Lower lobe of right lung (tissue), 2 donors: ENCODE measurements around the gene ZFYVE28. TPM values are rescaled to one million over a fixed set of nuclear protein-coding genes. Genes with fewer than 3 reads are reported as not detected.

Experiments
- ATAC-seq, 2 donors: fragments of 200-7000 bp; cut with Tn5 transposase; one replicate each; pipeline ENCODE4 v1.9.1; 2020 to 2022; ENCODE audit warnings: mild to moderate bottlenecking in 2 of 2, moderate library complexity in 2 of 2
- DNase-seq: peaks from one replicate; pipeline ENCODE4 v3.0.0-alpha.2; 2020
- H3K27ac ChIP-seq: fragments of 200-600 bp; one replicate; pipeline ENCODE4 v1.8.0; 2022
- H3K27me3 ChIP-seq: fragments of 200-600 bp; one replicate; pipeline ENCODE4 v1.8.0; 2022; ENCODE audit warnings: low read depth
- H3K36me3 ChIP-seq: fragments of 200-600 bp; one replicate; pipeline ENCODE4 v1.8.0; 2022; ENCODE audit warnings: mild to moderate bottlenecking
- H3K4me1 ChIP-seq: fragments of 200-600 bp; one replicate; pipeline ENCODE4 v1.8.0; 2022
- H3K4me3 ChIP-seq: fragments of 200-600 bp; one replicate; pipeline ENCODE4 v1.8.0; 2022; ENCODE audit warnings: mild to moderate bottlenecking
- H3K9me3 ChIP-seq: fragments of 200-600 bp; one replicate; pipeline ENCODE4 v1.8.0; 2022
- intact Hi-C: fragments of 100-400 bp; cut with DNase I; formaldehyde crosslinking; loops from one replicate; pipeline ENCODE4 v1.11.0; 2022
- total RNA-seq: library from RNA; stranded (reverse); fragmentation: NEBNext Ultra II Directional; extraction: Animal tissue kit (Norgen Biotek cat#: 25700); gene quantifications from one replicate; pipeline ENCODE4 v1.2.1, GENCODE V29; 2021
- TF ChIP-seq, protein P1 (sequence below): fragments of 200-600 bp; IDR thresholded peaks from one replicate; pipeline ENCODE4 v1.8.0; 2022; ENCODE audit warnings: antibody characterized with exemption, mild to moderate bottlenecking
- donor health status: DM: no; HTN: yes; CAD: no; lungs with severe emphysema.

Gene ZFYVE28
- total RNA-seq, 1 donor from 2014 or later: 12.9 TPM

DNA sequence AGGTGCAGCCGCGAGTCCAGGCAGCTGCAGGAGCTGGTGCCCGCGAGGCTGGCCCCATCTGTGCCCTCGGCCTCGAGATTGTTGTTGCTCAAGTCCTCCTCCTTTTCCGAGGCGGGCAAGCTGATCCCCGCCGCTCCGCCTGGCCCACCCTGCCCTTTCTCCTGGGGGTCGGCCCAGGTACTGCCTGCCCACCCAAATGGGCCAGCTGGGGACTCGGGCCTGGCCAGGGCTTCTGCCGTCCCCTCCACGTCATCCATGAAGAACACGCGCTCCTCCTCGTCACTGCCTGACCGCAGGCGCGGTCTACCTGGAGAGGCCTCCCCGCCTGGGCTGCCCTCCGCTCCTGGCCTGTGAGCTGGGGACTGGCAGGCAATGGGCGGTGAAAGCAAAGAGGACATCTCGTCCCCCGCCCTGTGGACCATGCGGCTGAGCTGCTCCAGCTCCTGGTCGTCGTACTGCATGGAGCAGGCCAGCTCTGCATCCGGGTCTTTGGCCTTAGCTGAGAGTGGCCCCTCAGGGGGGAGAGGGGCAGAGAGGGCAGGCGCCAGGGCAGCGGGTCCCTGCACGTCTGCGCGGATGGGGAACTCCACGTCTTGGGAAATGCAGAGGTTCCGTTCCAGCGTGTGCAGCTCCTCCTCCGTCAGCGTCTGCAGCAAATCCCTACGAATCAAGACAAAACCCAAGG, 113.4 kb downstream of the ZFYVE28 start:
- Histone ChIP-seq H3K9me3 (no peaks in the 10 kb centered on the region), H3K27ac (no peak overlapping the region), H3K4me3 (no peak overlapping the region), H3K27me3 (no peaks in the 10 kb centered on the region), H3K36me3 (no peaks in the 10 kb centered on the region), H3K4me1 (no peaks in the 10 kb centered on the region)
- ATAC-seq (peak in 1 of 2 donors; percentile 22), DNase-seq (no peak)
- intact Hi-C loops: no loop called here
- TF ChIP-seq, protein P1, sequence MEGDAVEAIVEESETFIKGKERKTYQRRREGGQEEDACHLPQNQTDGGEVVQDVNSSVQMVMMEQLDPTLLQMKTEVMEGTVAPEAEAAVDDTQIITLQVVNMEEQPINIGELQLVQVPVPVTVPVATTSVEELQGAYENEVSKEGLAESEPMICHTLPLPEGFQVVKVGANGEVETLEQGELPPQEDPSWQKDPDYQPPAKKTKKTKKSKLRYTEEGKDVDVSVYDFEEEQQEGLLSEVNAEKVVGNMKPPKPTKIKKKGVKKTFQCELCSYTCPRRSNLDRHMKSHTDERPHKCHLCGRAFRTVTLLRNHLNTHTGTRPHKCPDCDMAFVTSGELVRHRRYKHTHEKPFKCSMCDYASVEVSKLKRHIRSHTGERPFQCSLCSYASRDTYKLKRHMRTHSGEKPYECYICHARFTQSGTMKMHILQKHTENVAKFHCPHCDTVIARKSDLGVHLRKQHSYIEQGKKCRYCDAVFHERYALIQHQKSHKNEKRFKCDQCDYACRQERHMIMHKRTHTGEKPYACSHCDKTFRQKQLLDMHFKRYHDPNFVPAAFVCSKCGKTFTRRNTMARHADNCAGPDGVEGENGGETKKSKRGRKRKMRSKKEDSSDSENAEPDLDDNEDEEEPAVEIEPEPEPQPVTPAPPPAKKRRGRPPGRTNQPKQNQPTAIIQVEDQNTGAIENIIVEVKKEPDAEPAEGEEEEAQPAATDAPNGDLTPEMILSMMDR: no peak

DNA sequence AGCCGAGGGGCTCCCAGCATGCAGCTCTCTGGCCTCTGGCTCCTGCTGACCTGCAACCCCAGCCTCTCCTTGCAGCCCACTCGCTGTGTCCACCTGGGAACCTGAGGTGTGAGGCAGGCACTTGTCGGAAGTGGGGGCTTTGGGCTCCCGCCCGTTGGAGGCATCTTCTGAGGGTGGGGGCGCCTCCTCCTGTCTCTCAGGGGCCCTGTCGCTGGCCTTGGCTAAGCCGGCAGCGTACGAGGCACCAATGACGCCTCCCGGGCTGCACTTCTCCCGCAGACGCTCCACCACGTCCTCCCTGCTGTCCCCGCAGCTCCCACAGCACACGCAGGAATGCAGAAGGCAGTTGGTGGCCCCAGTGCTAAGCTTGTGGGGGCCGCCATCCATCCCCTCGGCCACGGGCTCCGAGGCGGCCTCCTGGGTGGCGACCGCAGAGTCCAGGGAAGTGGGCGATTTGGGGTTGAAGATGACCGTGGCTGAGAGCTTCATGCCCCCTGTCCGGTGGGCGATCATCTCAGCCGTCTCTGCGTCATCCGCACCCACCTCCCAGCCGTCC, 114.0 kb downstream of the ZFYVE28 start:
- H3K27ac ChIP-seq: no peak overlapping the region
- ATAC-seq: no peak
- H3K4me1 ChIP-seq: no peaks in the 10 kb centered on the region
- DNase-seq: no peak
- H3K4me3 ChIP-seq: no peak overlapping the region
- TF ChIP-seq, protein P1: no peak
- no peaks in the 10 kb centered on the region for H3K9me3 ChIP-seq
- intact Hi-C loops: no loop called here
- H3K36me3 ChIP-seq: no peaks in the 10 kb centered on the region
- H3K27me3 ChIP-seq: no peaks in the 10 kb centered on the region

DNA sequence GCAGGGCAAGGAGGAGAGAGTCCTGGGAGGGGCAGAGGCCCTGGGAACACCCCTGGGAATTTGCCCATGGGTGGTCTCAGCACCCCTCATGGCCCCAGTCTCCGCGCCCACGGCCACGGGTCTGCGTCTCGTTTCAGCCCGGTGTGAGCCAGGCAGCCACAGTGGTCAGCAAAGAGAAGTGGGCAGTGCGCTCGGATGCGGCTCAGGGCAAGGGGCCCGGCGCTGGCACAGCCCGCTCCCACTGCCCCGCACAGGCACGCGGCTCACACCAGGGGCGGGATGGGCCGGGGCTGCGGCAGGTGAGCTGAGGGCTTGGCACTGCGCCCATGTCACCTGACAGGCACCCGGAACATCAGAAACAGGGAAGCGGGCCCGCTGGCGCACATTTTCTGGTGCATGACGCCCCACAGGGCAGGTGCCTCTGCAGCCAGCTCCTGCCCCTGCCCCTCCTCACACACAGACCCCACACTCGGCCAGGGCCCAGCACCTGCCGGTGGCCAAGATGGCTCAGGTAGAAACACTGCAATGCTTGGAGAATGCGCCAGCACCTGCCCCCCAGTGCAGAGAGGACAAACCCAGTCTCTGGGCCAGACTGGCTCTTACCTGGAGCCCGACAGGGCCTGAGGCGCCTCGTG, 114.6 kb downstream of the ZFYVE28 start:
- no peaks in the 10 kb centered on the region for H3K27me3 ChIP-seq
- no peaks in the 10 kb centered on the region for H3K9me3 ChIP-seq
- no peak overlapping the region for H3K27ac ChIP-seq
- H3K4me3 ChIP-seq: no peak overlapping the region
- ATAC-seq (no peak), DNase-seq (no peak)
- no peaks in the 10 kb centered on the region for H3K36me3 ChIP-seq
- no peaks in the 10 kb centered on the region for H3K4me1 ChIP-seq
- intact Hi-C loops: no loop called here
- TF ChIP-seq, protein P1: no peak

DNA sequence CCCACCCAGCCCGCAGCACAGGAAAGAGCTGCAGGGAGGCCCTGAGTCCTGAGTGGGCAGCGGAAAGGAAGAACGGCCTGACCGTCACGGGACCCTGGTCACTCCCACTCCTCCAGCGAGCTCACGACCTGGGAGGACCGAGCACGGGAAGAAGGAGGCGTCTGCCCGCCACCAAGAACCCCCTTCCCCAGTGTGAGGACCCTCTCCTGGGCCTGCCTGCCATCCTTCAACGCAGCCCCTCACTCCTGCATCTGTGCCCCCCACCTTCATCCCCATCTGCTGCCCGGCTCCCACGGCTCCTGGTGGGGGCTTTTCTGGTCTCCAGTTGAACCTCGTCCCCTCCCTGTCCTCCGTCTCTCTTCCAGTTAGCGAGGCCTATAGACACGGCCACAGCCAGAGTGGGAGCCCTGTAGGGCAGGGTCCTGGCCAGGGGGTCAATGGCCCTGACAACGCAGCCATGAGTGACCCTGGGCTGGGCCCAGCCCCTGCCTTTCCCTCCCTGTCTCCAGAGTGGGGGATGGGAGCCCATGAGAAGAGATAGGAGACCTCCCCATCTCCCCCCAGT, 115.2 kb downstream of the ZFYVE28 start:
- no peaks in the 10 kb centered on the region for H3K27me3 ChIP-seq
- no peak for DNase-seq

DNA sequence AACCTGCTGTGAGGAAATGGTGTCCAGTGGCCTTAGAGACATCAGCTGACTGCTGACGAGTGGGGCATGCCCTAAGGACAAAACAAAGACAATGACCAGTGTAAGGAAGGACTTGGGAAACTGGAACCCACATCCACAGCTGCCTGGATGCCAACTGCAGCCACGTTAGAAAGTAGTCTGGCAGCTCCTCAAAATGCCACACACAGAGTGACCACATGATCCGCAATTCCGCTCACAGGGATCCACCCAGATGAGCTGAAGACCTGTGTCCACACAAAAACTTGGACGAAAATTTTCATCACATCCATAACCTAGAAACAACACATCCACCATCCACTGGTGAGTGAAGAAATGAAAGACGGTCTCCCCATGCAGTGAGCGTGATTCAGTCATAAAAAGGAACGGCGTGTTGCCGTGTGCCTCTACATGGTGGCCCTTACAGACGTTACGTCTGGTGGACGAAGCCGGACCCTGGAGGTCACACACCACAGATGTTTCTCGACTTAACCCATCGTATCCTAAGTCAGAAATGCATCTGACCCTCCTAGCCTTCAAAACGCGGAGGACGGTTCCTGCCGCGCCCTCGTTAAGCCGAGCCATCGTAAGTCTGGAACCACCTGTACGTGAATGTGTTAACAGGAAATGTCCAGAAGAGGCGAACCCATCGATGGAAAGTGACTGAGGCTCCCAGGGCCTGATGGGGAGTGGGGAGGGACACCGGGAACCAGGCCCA, 115.9 kb downstream of the ZFYVE28 start:
- no peak overlapping the region for H3K27ac ChIP-seq
- no peaks in the 10 kb centered on the region for H3K4me1 ChIP-seq
- H3K36me3 ChIP-seq: no peaks in the 10 kb centered on the region
- intact Hi-C loops: no loop called here
- H3K27me3 ChIP-seq: no peaks in the 10 kb centered on the region
- DNase-seq: no peak
- TF ChIP-seq, protein P1: no peak
- no peak for ATAC-seq
- H3K9me3 ChIP-seq: no peaks in the 10 kb centered on the region
- H3K4me3 ChIP-seq: no peak overlapping the region

More for the DNA sequence above, 115.2 kb downstream of the ZFYVE28 start:
- H3K4me3 ChIP-seq: no peak overlapping the region
- TF ChIP-seq, protein P1: no peak
- no peaks in the 10 kb centered on the region for H3K36me3 ChIP-seq
- no peak overlapping the region for H3K27ac ChIP-seq
- H3K9me3 ChIP-seq: no peaks in the 10 kb centered on the region
- intact Hi-C loops: no loop called here
- H3K4me1 ChIP-seq: no peaks in the 10 kb centered on the region
- no peak for ATAC-seq
